ENCODE results near the gene ELANE. TPM values are rescaled to one million over a fixed set of nuclear protein-coding genes. Genes with fewer than 3 reads are reported as not detected.
"Not testable (repeated sequence)": the region's sequence is repeated elsewhere in the genome, so short reads cannot be mapped to it uniquely, and the experiment has no call there.

The ELANE gene
- total RNA-seq, 1 donor from 2014 or later = not detected

- intact Hi-C loops (cut with micrococcal nuclease) = no loop called here
- peaks cover 25% of the 10 kb centered on the region for H3K36me3 Mint-ChIP-seq (ENCODE audit: low read depth)
- DNase-seq = no peak
- no peaks in the 10 kb centered on the region for H3K27me3 Mint-ChIP-seq
- H3K4me1 Mint-ChIP-seq = no peaks in the 10 kb centered on the region
- no peak overlapping the region for H3K27ac Mint-ChIP-seq
- H3K4me3 Mint-ChIP-seq = no peak overlapping the region
- H3K9me3 Mint-ChIP-seq = no peaks in the 10 kb centered on the region
These were observed 29.4 kb downstream of the ELANE start for GRCh38 chr19:881385-882071.

- H3K27me3 Mint-ChIP-seq = no peaks in the 10 kb centered on the region
- no peak overlapping the region for H3K4me3 Mint-ChIP-seq
- H3K4me1 Mint-ChIP-seq = no peaks in the 10 kb centered on the region
- H3K9me3 Mint-ChIP-seq = no peaks in the 10 kb centered on the region
- DNase-seq = no peak
- H3K36me3 Mint-ChIP-seq (ENCODE audit: low read depth) = peaks cover 28% of the 10 kb centered on the region
- intact Hi-C loops (cut with micrococcal nuclease) = no loop called here
- H3K27ac Mint-ChIP-seq = no peak overlapping the region
These were observed 30.9 kb downstream of the ELANE start for GRCh38 chr19:882871-883497.

GRCh38 chr19:883661-884211, 31.6 kb downstream of the ELANE start:
- Mint-ChIP-seq H3K4me1 (no peaks in the 10 kb centered on the region), H3K27me3 (no peaks in the 10 kb centered on the region), H3K27ac (no peak overlapping the region), H3K36me3 (ENCODE audit: low read depth) (peaks cover 28% of the 10 kb centered on the region), H3K4me3 (no peak overlapping the region), H3K9me3 (no peaks in the 10 kb centered on the region)
- intact Hi-C loops (cut with micrococcal nuclease) = no loop called here
- no peak for DNase-seq

- Mint-ChIP-seq H3K27me3 (no peaks in the 10 kb centered on the region), H3K36me3 (ENCODE audit: low read depth) (peaks cover 29% of the 10 kb centered on the region), H3K4me3 (no peak overlapping the region), H3K9me3 (no peaks in the 10 kb centered on the region), H3K27ac (no peak overlapping the region), H3K4me1 (no peaks in the 10 kb centered on the region)
- no peak for DNase-seq
- intact Hi-C loops (cut with micrococcal nuclease) = no loop called here
These were observed 32.5 kb downstream of the ELANE start for GRCh38 chr19:884420-885211.

GRCh38 chr19:885536-886224, 33.6 kb downstream of the ELANE start:
- Mint-ChIP-seq H3K4me3 (no peak overlapping the region), H3K4me1 (no peaks in the 10 kb centered on the region), H3K27me3 (no peaks in the 10 kb centered on the region), H3K27ac (no peak overlapping the region), H3K36me3 (ENCODE audit: low read depth) (peaks cover 33% of the 10 kb centered on the region), H3K9me3 (no peaks in the 10 kb centered on the region)
- no peak for DNase-seq
- intact Hi-C loops (cut with micrococcal nuclease) = no loop called here

GRCh38 chr19:887072-887471, 35.0 kb downstream of the ELANE start:
- no peak for DNase-seq
- H3K4me1 Mint-ChIP-seq = peaks cover 5% of the 10 kb centered on the region
- no peak overlapping the region for H3K27ac Mint-ChIP-seq
- H3K36me3 Mint-ChIP-seq (ENCODE audit: low read depth) = peaks cover 24% of the 10 kb centered on the region
- no peak overlapping the region for H3K4me3 Mint-ChIP-seq
- no peaks in the 10 kb centered on the region for H3K27me3 Mint-ChIP-seq
- intact Hi-C loops (cut with micrococcal nuclease) = no loop called here
- no peaks in the 10 kb centered on the region for H3K9me3 Mint-ChIP-seq

- Mint-ChIP-seq H3K27me3 (no peaks in the 10 kb centered on the region), H3K4me1 (peaks cover 7% of the 10 kb centered on the region), H3K4me3 (no peak overlapping the region), H3K36me3 (ENCODE audit: low read depth) (peaks cover 24% of the 10 kb centered on the region), H3K27ac (no peak overlapping the region), H3K9me3 (no peaks in the 10 kb centered on the region)
- intact Hi-C loops (cut with micrococcal nuclease) = no loop called here
- DNase-seq = no peak
These were observed 35.5 kb downstream of the ELANE start for GRCh38 chr19:887599-887998.

- peaks cover 15% of the 10 kb centered on the region for H3K4me1 Mint-ChIP-seq
- H3K27me3 Mint-ChIP-seq = no peaks in the 10 kb centered on the region
- intact Hi-C loops (cut with micrococcal nuclease) = no loop called here
- H3K4me3 Mint-ChIP-seq = no peak overlapping the region
- H3K36me3 Mint-ChIP-seq (ENCODE audit: low read depth) = peaks cover 23% of the 10 kb centered on the region
- peak overlapping the region; percentile 15 for H3K27ac Mint-ChIP-seq
- DNase-seq = peak; percentile 73
- no peaks in the 10 kb centered on the region for H3K9me3 Mint-ChIP-seq
These were observed 36.7 kb downstream of the ELANE start for GRCh38 chr19:888581-889385.

- no peaks in the 10 kb centered on the region for H3K9me3 Mint-ChIP-seq
These were observed 37.7 kb downstream of the ELANE start for GRCh38 chr19:889662-890295.

GRCh38 chr19:890831-891230, 38.7 kb downstream of the ELANE start:
- H3K27me3 Mint-ChIP-seq = no peaks in the 10 kb centered on the region
- H3K4me3 Mint-ChIP-seq = peak overlapping the region; percentile 69
- peak overlapping the region; percentile 41 for H3K27ac Mint-ChIP-seq
- no peaks in the 10 kb centered on the region for H3K9me3 Mint-ChIP-seq
- intact Hi-C loops (cut with micrococcal nuclease) = no loop called here
- DNase-seq = no peak
- H3K36me3 Mint-ChIP-seq (ENCODE audit: low read depth) = peaks cover 14% of the 10 kb centered on the region
- H3K4me1 Mint-ChIP-seq = peaks cover 17% of the 10 kb centered on the region

More at GRCh38 chr19:889662-890295, 37.7 kb downstream of the ELANE start:
- Mint-ChIP-seq H3K36me3 (ENCODE audit: low read depth) (peaks cover 17% of the 10 kb centered on the region), H3K27ac (no peak overlapping the region), H3K27me3 (no peaks in the 10 kb centered on the region), H3K4me1 (peaks cover 16% of the 10 kb centered on the region), H3K4me3 (no peak overlapping the region)
- intact Hi-C loops (cut with micrococcal nuclease) = no loop called here
- no peak for DNase-seq

GRCh38 chr19:891421-892200, 39.5 kb downstream of the ELANE start:
- peak overlapping the region; percentile 87 for H3K27ac Mint-ChIP-seq
- H3K27me3 Mint-ChIP-seq; intact Hi-C loops (cut with micrococcal nuclease); DNase-seq; H3K9me3 Mint-ChIP-seq: not testable (repeated sequence)
- H3K4me3 Mint-ChIP-seq = peak overlapping the region; percentile 90
- H3K4me1 Mint-ChIP-seq = peaks cover 17% of the 10 kb centered on the region
- H3K36me3 Mint-ChIP-seq (ENCODE audit: low read depth) = peaks cover 16% of the 10 kb centered on the region

GRCh38 chr19:892243-892893, 40.3 kb downstream of the ELANE start:
- Mint-ChIP-seq H3K27me3 (no peaks in the 10 kb centered on the region), H3K27ac (peak overlapping the region; percentile 87), H3K9me3 (no peaks in the 10 kb centered on the region), H3K4me3 (peak overlapping the region; percentile 90), H3K4me1 (peaks cover 17% of the 10 kb centered on the region), H3K36me3 (ENCODE audit: low read depth) (peaks cover 18% of the 10 kb centered on the region)
- peak; percentile 73 for DNase-seq
- intact Hi-C loops (cut with micrococcal nuclease) = no loop called here
